Endothelial cell of umbilical vein (primary cell): ENCODE data around the gene FARP2. TPM values are rescaled to one million over a fixed set of nuclear protein-coding genes. Genes with fewer than 3 reads are reported as not detected.

ENCODE experiments used
- BruUV-seq: library from RNA; stranded (reverse); fragments of 400-500 nt; replicated peaks from 2 replicates; lab custom pipeline; 2021; lab: Mats Ljungman, UMichigan
- CTCF ChIA-PET: fragments of 300-600, 350-600 bp; sonication (Branson Sonifier 250); formaldehyde crosslinking; loops from one replicate; lab custom pipeline; 2021; ENCODE audit warnings: antibody characterized with exemption, inconsistent platforms; lab: Charles Lee
- POLR2A ChIA-PET: fragments of 300-600, 350-600 bp; sonication (Branson Sonifier 250); formaldehyde crosslinking; loops from one replicate; lab custom pipeline; 2021; ENCODE audit warnings: antibody characterized with exemption, inconsistent platforms; lab: Charles Lee
- DNase-seq: peaks from one replicate; pipeline ENCODE4 v3.0.0-alpha.2; 2011; ENCODE audit warnings: low read depth, low spot score
- FAIRE-seq: peaks from 2 replicates; lab custom pipeline; 2011; peaks lifted over from hg19 to GRCh38; lab: Jason Lieb, UNC
- H2AFZ ChIP-seq: 2 replicates; pipeline ENCODE4 v1.6.0; 2012; ENCODE audit warnings: low read depth, low read length, control low read depth, inconsistent platforms
- H3K27ac ChIP-seq: 2 replicates; pipeline ENCODE4 v1.5.1; 2011; ENCODE audit warnings: low read depth, mild to moderate bottlenecking, control low read depth, low read length, moderate library complexity; ENCODE audit not compliant: insufficient read depth
- H3K27me3 ChIP-seq, 2 experiments: 2 replicates each; pipeline versions ENCODE4 v1.6.0 to v1.6.1; 2011; ENCODE audit warnings: low read length in 2 of 2, mixed read lengths in 1 of 2; ENCODE audit not compliant: control insufficient read depth in 2 of 2, insufficient read depth in 2 of 2
- H3K36me3 ChIP-seq, 2 experiments: 2 replicates in 1 of 2; 3 replicates in 1 of 2; pipeline ENCODE4 v1.5.1; 2011; ENCODE audit warnings: low read length in 2 of 2, mild to moderate bottlenecking in 1 of 2, moderate library complexity in 1 of 2; ENCODE audit not compliant: control insufficient read depth in 2 of 2, insufficient read depth in 2 of 2; ENCODE audit errors: extremely low read depth in 1 of 2
- H3K4me1 ChIP-seq: 3 replicates; pipeline ENCODE4 v1.5.1; 2011; ENCODE audit warnings: mild to moderate bottlenecking, low read length; ENCODE audit not compliant: control insufficient read depth, insufficient read depth; ENCODE audit errors: extremely low read depth
- H3K4me2 ChIP-seq: 2 replicates; pipeline ENCODE4 v1.6.1; 2011; ENCODE audit warnings: low read length, control low read depth, mixed read lengths; ENCODE audit not compliant: insufficient read depth
- H3K4me3 ChIP-seq, 3 experiments: fragments of 200-600 bp in 1 of 3; sonication (generic), shearing (Covaris generic) in 1 of 3; replicated peaks in 1 of 3; 2 replicates each; pipeline ENCODE4 v1.5.1; 2011 to 2016; ENCODE audit warnings: control low read depth in 3 of 3, low read length in 3 of 3, mild to moderate bottlenecking in 2 of 3, inconsistent platforms in 1 of 3, low read depth in 1 of 3, moderate library complexity in 1 of 3; ENCODE audit not compliant: insufficient read depth in 1 of 3
- H3K79me2 ChIP-seq: 2 replicates; pipeline ENCODE4 v1.6.0; 2012; ENCODE audit warnings: low read length, inconsistent platforms; ENCODE audit not compliant: control insufficient read depth, insufficient read depth
- H3K9ac ChIP-seq: replicated peaks from 2 replicates; pipeline ENCODE3; 2011; ENCODE audit warnings: low read length, control low read depth; ENCODE audit not compliant: insufficient read depth; ENCODE audit errors: extremely low read depth
- H3K9me1 ChIP-seq: replicated peaks from 3 replicates; pipeline ENCODE4 v1.6.0; 2011; ENCODE audit warnings: mild to moderate bottlenecking, low read length; ENCODE audit not compliant: control insufficient read depth, insufficient read depth; ENCODE audit errors: extremely low read depth
- H3K9me3 ChIP-seq: replicated peaks from 2 replicates; pipeline ENCODE4 v1.5.1; 2012; ENCODE audit warnings: low read length, inconsistent platforms; ENCODE audit not compliant: control insufficient read depth, insufficient read depth
- H4K20me1 ChIP-seq: replicated peaks from 2 replicates; pipeline ENCODE3; 2011; ENCODE audit warnings: mild to moderate bottlenecking, low read length; ENCODE audit not compliant: control insufficient read depth, insufficient read depth; ENCODE audit errors: extremely low read depth
- EZH2 ChIP-seq: IDR thresholded peaks from 2 replicates; pipeline ENCODE4 v1.6.1; 2012; ENCODE audit warnings: borderline replicate concordance, low read depth, mild to moderate bottlenecking, moderate library complexity, low read length, inconsistent platforms; ENCODE audit not compliant: severe bottlenecking
- FOS ChIP-seq: IDR thresholded peaks from 2 replicates; pipeline ENCODE4 v1.6.1; 2011; ENCODE audit warnings: mild to moderate bottlenecking, low read length, moderate library complexity, borderline replicate concordance; ENCODE audit not compliant: insufficient read depth
- GATA2 ChIP-seq: IDR thresholded peaks from 2 replicates; pipeline ENCODE4 v1.7.0; 2011; ENCODE audit warnings: low read depth, mild to moderate bottlenecking, moderate library complexity, mixed read lengths, low read length; ENCODE audit not compliant: insufficient read length, insufficient read depth
- JUN ChIP-seq: IDR thresholded peaks from 2 replicates; pipeline ENCODE4 v1.6.1; 2011; ENCODE audit warnings: borderline replicate concordance, low read depth; ENCODE audit not compliant: insufficient read length, insufficient read depth
- MYC ChIP-seq: IDR thresholded peaks from one replicate; pipeline ENCODE4 v1.6.1; 2011; ENCODE audit warnings: mild to moderate bottlenecking, low read depth, low read length
- POLR2A ChIP-seq: IDR thresholded peaks from 2 replicates; pipeline ENCODE4 v1.6.1; 2012; ENCODE audit warnings: low read depth, mild to moderate bottlenecking, control low read depth, low read length
- POLR2AphosphoS5 ChIP-seq: IDR thresholded peaks from 2 replicates; pipeline ENCODE4 v1.6.1; 2012; ENCODE audit warnings: low read depth, mild to moderate bottlenecking, control low read depth, low read length, moderate library complexity; ENCODE audit not compliant: insufficient read depth
- dilution Hi-C: fragments of 300-500 bp; cut with MboI; formaldehyde crosslinking; loops from one replicate; pipeline ENCODE4 v1.15.0; 2019; ENCODE audit warnings: low sequenced_read_pairs; ENCODE audit not compliant: extremely low pct_ligation_motif_present
- intact Hi-C: fragments of 100-400 bp; cut with micrococcal nuclease; formaldehyde crosslinking; loops from one replicate; pipeline ENCODE4 v1.10.0; 2022
- polyA plus RNA-seq, 4 experiments: library from polyadenylated mRNA; depleted of rRNA in 3 of 4; stranded (reverse) in 3 of 4; unstranded in 1 of 4; fragments of >200 nt; gene quantifications; 2 replicates each; pipeline versions ENCODE4 v1.2.1 to v1.2.3, GENCODE V29; 2011 to 2012; ENCODE audit warnings: missing spikeins in 1 of 4
- total RNA-seq: library from RNA; stranded (reverse); gene quantifications from 2 replicates; pipeline ENCODE4 v1.2.3, GENCODE V29; 2021
- TF ChIP-seq, protein P1 (sequence below): IDR thresholded peaks from 2 replicates; pipeline ENCODE4 v1.6.1; 2011; ENCODE audit not compliant: insufficient read depth, insufficient read length
- TF ChIP-seq, protein P2 (sequence below), 2 donors: IDR thresholded peaks; 1 replicate in 1 of 2; 2 replicates in 1 of 2; pipeline ENCODE4 v1.5.1; 2011; ENCODE audit warnings: low read length in 2 of 2, mild to moderate bottlenecking in 2 of 2, moderate library complexity in 2 of 2, control low read depth in 1 of 2, inconsistent platforms in 1 of 2, low read depth in 1 of 2; ENCODE audit not compliant: insufficient read depth in 1 of 2; ENCODE audit errors: extremely low read depth in 1 of 2

FARP2 gene
- total and polyA plus RNA-seq, 2 donors (not counting 3 experiments of a cell fraction or from before 2014, with no cell fraction given): 15.3 to 45.3 TPM

DNA sequence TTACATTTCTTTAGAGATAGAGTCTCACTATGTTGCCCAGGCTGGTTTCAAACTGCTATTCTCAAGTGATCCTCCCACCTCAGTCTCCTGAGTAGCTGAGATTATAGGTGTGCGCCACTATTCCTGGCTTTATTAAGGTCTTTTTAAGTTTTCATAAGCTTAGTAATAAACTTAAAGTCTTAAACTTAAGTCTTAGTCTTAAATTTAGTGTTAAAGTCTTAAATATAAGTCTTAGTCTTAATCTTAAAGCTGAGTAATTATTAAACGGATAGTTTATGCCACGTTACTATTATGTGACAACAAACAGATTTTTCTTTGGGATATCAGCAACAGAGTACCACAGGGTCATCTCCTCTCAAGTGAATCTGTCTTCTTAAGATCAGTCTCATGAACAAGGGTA lies 12.6 kb downstream of the FARP2 start:
- DNase-seq: no peak
- dilution Hi-C loops: no loop called here
- Histone ChIP-seq H3K9me1 (no peaks in the 10 kb centered on the region), H3K9me3 (no peaks in the 10 kb centered on the region), H3K4me3 (no peak overlapping the region), H3K27ac (no peak overlapping the region), H4K20me1 (no peaks in the 10 kb centered on the region), H3K36me3 (no peaks in the 10 kb centered on the region), H3K9ac (no peak overlapping the region), H3K79me2 (peaks cover 23% of the 10 kb centered on the region), H3K27me3 (no peaks in the 10 kb centered on the region), H3K4me2 (no peak overlapping the region), H3K4me1 (no peaks in the 10 kb centered on the region), H2AFZ (no peak overlapping the region)
- FAIRE-seq: no peak
- TF ChIP-seq JUN: no peak
- TF ChIP-seq EZH2: no peak
- TF ChIP-seq, protein P1, sequence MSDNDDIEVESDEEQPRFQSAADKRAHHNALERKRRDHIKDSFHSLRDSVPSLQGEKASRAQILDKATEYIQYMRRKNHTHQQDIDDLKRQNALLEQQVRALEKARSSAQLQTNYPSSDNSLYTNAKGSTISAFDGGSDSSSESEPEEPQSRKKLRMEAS: no peak
- TF ChIP-seq MYC: no peak
- no peak for TF ChIP-seq FOS
- TF ChIP-seq, protein P2, sequence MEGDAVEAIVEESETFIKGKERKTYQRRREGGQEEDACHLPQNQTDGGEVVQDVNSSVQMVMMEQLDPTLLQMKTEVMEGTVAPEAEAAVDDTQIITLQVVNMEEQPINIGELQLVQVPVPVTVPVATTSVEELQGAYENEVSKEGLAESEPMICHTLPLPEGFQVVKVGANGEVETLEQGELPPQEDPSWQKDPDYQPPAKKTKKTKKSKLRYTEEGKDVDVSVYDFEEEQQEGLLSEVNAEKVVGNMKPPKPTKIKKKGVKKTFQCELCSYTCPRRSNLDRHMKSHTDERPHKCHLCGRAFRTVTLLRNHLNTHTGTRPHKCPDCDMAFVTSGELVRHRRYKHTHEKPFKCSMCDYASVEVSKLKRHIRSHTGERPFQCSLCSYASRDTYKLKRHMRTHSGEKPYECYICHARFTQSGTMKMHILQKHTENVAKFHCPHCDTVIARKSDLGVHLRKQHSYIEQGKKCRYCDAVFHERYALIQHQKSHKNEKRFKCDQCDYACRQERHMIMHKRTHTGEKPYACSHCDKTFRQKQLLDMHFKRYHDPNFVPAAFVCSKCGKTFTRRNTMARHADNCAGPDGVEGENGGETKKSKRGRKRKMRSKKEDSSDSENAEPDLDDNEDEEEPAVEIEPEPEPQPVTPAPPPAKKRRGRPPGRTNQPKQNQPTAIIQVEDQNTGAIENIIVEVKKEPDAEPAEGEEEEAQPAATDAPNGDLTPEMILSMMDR (IDR thresholded peaks at IDR 0.05; ENCODE audit: extremely low read depth in 1 of 2, insufficient read depth in 1 of 2, low read depth in 1 of 2, low read length in 2 of 2): no peak
- no peak for TF ChIP-seq GATA2
- no peak for TF ChIP-seq POLR2AphosphoS5
- TF ChIP-seq POLR2A: no peak
- ChIA-PET CTCF (interaction anchor here (1.7 kb wide), 2 partner anchors 10 to 16 kb away, joined by 6 read pairs; no protein-coding TSS in a partner anchor), POLR2A (no interaction called here)
- intact Hi-C loops: no loop called here
- no TSS peak for BruUV-seq
